HS-5 (cell line): ENCODE results near the gene TMEM120A.

Experiments used
- DNase-seq: peaks from one replicate; pipeline ENCODE4 v3.0.0-alpha.2; 2012; ENCODE audit warnings: low read depth

TMEM120A gene

DNA sequence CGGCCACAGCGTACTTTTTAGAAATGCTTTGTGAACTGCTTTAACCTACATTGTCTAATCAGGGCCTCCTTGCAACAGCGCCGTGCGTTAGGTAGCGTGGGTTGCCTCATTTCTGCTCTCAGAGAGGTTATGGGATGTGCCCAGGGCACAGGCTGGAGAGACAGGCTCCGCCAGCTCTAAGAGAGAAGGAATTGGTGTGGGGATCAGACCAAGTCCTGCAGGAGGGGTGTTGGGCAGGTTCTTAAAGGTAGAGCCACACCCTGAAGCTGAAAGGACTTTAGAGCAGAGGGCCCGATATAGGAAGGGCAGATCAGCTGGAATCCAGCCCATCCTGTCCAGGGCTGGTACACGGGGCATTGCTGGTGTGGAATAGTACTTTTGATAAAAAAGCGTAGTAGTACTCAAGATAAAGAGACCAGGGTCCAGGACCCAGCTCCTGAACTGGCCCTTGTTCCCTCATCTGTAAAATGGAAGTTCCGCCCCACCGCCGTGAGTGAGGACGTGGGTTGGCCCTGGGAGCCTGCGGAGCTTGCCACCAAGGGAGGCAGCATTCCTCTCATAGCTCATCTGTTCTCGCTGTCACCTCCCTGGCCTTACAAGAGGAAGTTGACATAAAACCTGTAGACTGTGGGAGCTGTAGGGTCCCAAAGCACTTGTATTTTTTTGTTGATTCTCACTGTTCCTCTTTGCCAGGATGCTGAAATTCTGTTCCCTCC is 37.2 kb downstream of the TMEM120A start:
- DNase-seq: no peak

DNA sequence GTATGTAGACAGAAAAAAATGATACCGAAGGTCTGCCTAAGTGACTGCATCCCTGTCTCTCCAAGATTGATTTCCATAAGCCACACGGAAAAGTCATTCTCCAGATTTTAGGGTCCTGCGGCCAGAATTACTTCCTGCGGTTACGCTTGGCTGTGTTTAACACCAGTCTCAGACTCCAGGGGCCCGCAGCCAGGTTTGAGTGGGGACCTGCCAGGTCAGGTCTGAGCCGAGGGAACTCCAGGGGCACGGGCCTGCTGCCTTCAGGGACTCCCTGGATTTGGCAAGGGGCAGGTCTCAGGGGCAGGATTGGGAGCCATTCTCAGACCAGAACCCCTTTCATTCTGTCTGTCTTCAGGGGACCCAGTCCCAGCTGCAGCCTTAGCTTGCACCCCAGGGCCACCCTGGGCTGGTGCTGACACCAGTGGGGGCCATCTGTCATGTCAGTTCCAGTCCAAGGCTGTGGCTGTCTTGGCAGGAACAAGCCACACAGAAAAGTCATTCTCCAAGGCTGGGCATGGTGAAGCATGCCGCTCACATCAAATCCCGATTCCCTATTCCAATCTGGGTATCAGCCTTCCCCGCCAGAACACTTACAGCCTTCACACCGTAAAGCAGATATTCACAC is 39.0 kb downstream of the TMEM120A start:
- DNase-seq: no peak

DNA sequence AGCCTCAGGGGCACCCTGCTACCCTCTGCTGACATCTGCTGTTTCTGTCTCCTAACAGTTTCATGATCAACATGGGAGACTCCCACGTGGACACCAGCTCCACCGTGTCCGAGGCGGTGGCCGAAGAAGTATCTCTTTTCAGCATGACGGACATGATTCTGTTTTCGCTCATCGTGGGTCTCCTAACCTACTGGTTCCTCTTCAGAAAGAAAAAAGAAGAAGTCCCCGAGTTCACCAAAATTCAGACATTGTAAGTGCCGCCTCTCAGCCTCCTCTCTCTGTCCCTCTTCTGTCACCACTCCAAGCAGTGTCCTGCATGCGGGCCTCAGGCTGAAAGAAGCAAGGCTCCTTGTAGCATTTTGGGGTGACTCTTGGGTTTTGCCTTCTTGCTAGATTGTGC is 40.5 kb downstream of the TMEM120A start:
- no peak for DNase-seq

DNA sequence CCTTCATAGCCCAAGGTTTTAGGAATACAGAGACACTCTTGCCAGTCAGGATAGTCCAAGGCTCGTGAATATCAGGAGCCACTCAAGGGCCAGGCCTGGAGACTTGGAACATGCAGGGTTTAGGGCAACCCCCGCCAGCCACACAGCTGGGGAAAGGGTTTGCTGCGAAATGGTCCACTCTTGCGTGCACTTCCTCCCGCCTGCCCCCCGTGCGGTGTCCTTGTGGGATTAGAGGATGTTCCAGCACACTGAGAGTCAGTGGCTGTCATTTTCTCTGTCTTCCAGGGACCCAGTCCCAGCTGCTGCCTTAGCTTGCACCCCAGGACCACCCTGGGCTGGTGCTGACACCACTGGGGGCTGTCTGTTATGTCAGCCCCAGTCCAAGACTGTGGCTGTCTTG is 41.0 kb downstream of the TMEM120A start:
- DNase-seq: no peak

DNA sequence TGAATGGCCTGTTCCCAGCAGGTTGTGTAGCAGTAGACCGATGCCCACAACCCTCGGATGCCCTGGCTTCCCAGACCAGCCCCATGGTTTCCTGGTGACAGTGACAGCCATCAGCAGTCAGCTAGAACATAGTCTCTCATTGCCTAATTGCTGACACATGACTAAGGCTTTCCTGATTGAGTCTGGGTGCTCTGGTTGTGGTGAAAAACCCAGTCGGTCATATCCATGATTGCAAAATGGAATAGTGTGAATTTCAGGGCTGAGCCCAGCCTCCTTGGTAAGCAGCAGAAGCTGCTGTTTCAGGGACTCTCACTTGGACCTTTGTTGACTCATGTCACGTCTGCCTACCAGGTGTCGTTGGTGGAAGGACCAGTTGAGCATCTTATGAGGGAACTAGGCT is 42.9 kb downstream of the TMEM120A start:
- no peak for DNase-seq

DNA sequence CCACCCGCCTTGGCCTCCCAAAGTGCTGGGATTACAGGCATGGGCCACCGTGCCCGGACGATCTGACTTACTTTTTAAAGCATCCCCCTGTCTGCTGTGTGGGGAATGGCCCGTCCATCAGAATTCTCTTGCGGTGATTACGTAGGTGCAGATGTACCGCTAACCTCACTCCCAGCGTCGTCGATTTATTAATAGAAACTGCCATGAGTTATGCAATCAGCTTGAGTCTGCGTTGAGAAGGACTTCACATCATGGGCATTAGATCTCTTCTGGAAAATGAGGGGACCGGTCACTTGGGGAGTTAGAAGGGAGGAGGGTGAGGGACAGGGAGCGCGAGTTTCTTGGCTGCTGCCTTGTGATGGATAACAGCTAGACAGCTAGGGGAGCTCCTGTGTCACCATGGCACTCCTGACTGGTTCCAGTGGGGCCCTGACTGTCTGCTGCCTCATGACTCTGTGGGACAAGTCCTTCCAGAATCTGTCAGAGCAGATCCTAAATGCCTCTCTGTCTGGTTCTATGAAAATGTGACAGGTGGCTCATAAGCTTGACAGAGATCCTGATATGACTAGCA is 44.2 kb downstream of the TMEM120A start:
- no peak for DNase-seq

DNA sequence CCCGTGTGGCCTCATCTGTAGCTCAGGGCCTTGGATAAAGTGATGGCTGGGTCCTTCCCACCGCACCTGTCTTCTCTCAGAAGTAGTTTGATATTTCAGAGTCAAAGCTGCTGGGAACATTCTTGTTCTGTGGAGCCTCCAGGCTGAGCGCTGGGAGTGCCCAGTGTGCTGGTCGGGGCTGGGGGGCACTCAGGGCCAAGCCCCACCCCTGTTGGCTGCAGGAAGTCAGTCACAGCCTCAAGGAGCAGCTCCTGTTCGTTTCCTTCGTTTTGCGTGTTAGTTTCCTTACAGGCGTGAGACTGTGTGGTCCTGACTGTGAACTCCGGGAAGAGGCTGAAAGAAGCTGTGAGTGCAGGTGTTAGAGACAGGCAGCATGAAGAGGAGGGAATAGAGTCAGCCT is 46.2 kb downstream of the TMEM120A start:
- DNase-seq: no peak

DNA sequence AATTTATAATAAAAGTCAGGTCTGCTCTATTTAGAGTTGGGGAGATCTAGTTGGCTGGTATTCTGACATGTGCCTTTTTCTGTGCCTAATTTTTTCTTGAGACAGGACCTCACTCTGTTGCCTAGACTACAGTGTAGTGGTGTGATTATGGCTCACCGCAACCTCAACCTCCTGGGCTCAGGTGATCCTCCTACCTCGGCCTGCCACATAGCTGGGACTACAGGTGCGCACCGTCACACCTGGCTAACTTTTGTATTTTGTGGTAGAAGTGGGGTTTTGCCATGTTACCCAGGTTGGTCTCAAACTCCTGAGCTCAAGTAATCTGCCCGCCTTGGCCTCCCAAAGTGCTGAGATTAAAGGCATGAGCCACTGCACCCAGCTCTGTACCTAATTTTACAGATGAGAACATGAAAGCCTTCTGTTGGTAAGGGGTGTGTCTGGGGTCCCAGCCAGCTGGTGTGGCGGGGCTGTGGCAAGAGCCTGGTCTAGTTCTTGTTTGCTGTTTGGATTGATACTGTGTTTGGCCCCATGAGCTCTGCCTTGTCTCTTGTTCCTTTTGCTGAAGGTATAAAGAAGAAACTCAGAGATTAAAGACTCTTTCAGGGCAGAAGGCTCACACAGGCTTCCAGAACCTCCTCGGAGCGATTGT is 48.1 kb downstream of the TMEM120A start:
- no peak for DNase-seq

DNA sequence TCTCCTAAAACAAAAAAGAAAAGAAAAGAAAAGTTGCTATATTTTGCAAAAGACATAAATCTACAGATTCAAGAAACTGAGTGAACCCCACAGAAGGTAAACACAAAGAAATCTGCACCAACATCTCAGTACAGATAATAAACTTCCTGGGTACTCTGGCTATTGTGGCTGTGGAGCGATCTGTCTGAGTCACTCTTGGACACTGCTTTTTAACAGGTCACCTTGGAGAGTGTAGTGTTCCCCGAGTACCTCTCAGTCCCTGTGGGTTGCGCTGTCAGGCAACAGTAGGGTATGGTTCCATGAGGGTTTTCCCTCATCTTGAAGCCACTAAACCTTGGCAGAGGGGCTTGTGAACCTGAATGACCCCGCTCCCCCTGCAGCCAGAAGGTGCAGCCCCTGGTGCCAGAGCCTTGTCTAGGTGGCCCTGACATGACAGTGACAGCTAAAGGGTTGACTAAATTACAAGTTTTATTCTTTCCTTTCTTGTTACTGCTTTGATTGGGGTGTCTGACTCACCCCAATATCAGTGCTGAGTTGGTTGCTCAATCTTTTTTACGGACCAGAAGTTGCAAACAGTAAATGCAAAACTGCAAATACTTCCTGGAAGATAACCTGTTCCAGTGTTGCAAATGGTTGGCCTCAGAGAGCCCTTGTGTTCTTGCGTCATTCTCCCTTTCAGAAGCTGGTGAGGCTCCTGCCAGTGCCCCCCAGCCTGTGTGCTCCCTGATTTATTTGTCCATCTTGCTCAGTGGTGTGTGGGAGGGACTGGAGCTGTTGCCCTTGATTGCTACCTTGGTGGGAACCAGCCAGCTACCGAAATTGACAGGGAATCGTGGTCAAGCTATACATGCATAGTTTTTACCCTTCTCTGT is 48.9 kb downstream of the TMEM120A start:
- no peak for DNase-seq

DNA sequence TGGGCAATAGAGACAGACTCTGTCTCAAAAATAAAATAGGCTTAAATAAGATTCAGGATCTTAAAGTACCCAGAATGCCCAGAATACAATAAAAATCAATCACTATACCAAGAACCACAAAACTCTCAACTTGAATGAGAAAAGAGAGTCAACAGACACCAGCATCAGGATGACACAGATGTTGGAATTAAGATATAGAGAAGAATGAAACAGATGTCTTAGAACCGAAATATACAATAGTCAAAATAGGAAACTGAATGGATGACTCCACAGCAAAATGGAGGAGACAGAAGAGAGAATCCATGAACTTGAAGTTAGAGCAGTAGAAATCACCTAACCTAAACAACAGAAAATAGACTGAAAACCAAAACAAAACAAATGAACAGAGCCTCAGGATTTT is 49.9 kb downstream of the TMEM120A start:
- DNase-seq: no peak

DNA sequence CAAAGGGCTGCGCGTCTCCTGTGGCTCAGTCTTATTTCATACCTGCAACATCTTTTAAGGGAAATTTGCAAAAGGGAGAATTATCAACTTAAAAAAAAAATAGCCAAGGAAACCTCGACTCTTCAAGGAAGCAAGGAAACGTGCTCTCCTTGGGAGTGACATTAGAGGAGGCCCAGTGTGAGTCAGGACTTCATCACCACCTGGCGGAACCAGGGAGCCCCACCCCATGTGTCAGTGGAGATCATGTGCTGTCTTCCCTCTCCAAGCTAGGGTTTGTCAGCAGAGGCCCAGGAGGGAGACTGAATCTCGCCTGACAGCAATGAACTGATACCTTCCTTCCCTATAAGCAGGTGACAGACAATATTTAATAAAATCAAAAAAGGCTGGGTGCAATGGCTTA is 50.5 kb downstream of the TMEM120A start:
- no peak for DNase-seq

DNA sequence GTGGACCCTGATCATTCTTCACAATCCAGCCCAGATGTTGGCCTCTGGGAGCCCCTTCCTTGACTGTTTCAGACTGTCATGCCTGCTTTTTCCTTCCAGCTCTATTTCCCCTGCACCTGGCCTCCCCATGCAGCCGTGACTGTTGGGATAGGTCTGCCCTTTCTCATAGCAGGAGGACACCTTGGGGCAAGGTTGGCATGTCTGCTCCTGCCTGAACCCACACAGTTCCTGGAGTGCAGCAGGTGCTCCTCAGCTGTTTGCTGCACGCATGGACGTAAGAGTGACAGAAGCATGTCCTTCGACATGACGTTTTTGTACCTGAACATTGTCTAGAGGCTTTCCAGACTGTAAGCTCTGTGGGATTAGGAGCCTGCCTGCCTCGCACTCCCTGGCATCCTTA is 55.5 kb downstream of the TMEM120A start:
- DNase-seq: no peak

DNA sequence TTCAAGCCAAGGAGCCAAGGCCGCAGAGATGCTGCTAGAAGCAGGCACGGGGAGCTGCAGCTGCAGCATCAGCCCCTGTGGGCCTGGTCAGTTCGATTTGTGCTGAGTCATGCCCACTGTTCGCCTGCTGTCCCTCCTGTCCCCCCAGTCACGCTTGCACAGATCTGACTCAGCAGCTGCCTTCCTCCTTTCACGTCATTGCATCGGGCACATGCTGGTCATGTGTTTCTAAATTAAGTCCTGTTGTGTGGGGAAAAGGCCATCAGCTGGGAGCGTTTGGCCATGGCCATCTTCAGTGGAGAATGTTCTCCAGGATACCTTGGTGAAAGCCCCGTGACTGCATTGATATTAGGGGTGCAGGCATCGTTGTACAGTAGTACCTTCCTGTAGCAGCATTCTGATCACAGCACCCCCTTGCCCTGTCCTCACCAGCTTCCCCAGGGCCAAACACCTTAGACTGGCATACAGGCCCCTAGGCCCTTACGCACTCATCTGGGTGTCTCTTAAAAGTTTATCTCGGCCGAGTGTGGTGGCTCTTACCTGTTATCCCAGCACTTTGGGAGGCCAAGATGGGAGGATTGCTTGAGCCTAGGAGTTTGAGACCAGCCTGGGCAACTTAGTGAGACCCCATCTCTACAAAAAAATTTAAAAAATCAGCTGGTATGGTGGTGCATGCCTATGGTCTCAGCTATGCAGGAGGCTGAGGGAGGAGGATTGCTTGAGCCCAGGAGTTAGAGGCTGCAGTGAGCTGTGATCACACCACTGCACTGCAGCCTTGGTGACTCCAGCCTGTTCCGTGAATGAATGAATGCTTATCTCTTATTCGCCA is 56.2 kb downstream of the TMEM120A start:
- no peak for DNase-seq
